Ishikawa (cell line): ENCODE measurements around the gene ASTN2.

Experiments
- CEBPB ChIP-seq: IDR thresholded peaks from 2 replicates; pipeline ENCODE4 v1.6.1; 2012
- CREB1 ChIP-seq: IDR thresholded peaks from 2 replicates; pipeline ENCODE4 v1.6.1; 2012; ENCODE audit warnings: low read depth
- EGR1 ChIP-seq: IDR thresholded peaks from 2 replicates; pipeline ENCODE4 v1.6.1; 2012
- EP300 ChIP-seq: IDR thresholded peaks from 2 replicates; pipeline ENCODE4 v1.6.1; 2012; ENCODE audit warnings: borderline replicate concordance
- FOXM1 ChIP-seq: IDR thresholded peaks from 2 replicates; pipeline ENCODE4 v1.6.1; 2012; ENCODE audit warnings: low read depth, borderline replicate concordance
- NFIC ChIP-seq: IDR thresholded peaks from 2 replicates; pipeline ENCODE4 v1.6.1; 2012
- RAD21 ChIP-seq: IDR thresholded peaks from 2 replicates; pipeline ENCODE4 v1.6.1; 2012; ENCODE audit warnings: low read depth
- REST ChIP-seq: IDR thresholded peaks from 2 replicates; pipeline ENCODE4 v1.6.1; 2012; ENCODE audit warnings: low read depth, mild to moderate bottlenecking
- TAF1 ChIP-seq: IDR thresholded peaks from 2 replicates; pipeline ENCODE4 v1.6.1; 2012; ENCODE audit warnings: low read depth, mild to moderate bottlenecking
- TCF12 ChIP-seq: IDR thresholded peaks from 2 replicates; pipeline ENCODE4 v1.6.1; 2012; ENCODE audit warnings: low read depth
- TEAD4 ChIP-seq: IDR thresholded peaks from 2 replicates; pipeline ENCODE4 v1.6.1; 2012
- YY1 ChIP-seq: IDR thresholded peaks from 2 replicates; pipeline ENCODE4 v1.6.1; 2012; ENCODE audit warnings: low read depth
- ZBTB7A ChIP-seq: IDR thresholded peaks from 2 replicates; pipeline ENCODE4 v1.6.1; 2012; ENCODE audit warnings: low read depth
- TF ChIP-seq, protein P1 (sequence below): IDR thresholded peaks from 2 replicates; pipeline ENCODE4 v1.6.1; 2012
- TF ChIP-seq, protein P2 (sequence below): IDR thresholded peaks from 2 replicates; pipeline ENCODE4 v1.6.1; 2012

Gene ASTN2

GRCh38 chr9:117084221-117084620 lies 330.6 kb downstream of the ASTN2 start:
- TF ChIP-seq TAF1: no peak
- no peak for TF ChIP-seq EGR1
- no peak for TF ChIP-seq YY1
- TF ChIP-seq CREB1: no peak
- TF ChIP-seq NFIC: no peak
- TF ChIP-seq, protein P1, sequence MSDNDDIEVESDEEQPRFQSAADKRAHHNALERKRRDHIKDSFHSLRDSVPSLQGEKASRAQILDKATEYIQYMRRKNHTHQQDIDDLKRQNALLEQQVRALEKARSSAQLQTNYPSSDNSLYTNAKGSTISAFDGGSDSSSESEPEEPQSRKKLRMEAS: no peak
- TF ChIP-seq EP300: no peak
- no peak for TF ChIP-seq TEAD4
- TF ChIP-seq FOXM1: no peak

GRCh38 chr9:117083559-117083958 lies 331.3 kb downstream of the ASTN2 start:
- TF ChIP-seq RAD21: no peak
- TF ChIP-seq TCF12: no peak
- no peak for TF ChIP-seq FOXM1
- no peak for TF ChIP-seq EGR1
- TF ChIP-seq CEBPB: no peak
- no peak for TF ChIP-seq ZBTB7A
- TF ChIP-seq TAF1: no peak
- no peak for TF ChIP-seq CREB1
- no peak for TF ChIP-seq REST
- TF ChIP-seq NFIC: no peak
- TF ChIP-seq, protein P2, sequence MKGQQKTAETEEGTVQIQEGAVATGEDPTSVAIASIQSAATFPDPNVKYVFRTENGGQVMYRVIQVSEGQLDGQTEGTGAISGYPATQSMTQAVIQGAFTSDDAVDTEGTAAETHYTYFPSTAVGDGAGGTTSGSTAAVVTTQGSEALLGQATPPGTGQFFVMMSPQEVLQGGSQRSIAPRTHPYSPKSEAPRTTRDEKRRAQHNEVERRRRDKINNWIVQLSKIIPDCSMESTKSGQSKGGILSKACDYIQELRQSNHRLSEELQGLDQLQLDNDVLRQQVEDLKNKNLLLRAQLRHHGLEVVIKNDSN: no peak
- no peak for TF ChIP-seq YY1
- TF ChIP-seq EP300: no peak
- TF ChIP-seq, protein P1: no peak
- no peak for TF ChIP-seq TEAD4

GRCh38 chr9:117081641-117082317 lies 333.1 kb downstream of the ASTN2 start:
- TF ChIP-seq FOXM1 (no peak), EGR1 (no peak), TEAD4 (no peak), CEBPB (no peak), TAF1 (no peak), REST (no peak), TCF12 (no peak)
- TF ChIP-seq, protein P1: no peak

DNA sequence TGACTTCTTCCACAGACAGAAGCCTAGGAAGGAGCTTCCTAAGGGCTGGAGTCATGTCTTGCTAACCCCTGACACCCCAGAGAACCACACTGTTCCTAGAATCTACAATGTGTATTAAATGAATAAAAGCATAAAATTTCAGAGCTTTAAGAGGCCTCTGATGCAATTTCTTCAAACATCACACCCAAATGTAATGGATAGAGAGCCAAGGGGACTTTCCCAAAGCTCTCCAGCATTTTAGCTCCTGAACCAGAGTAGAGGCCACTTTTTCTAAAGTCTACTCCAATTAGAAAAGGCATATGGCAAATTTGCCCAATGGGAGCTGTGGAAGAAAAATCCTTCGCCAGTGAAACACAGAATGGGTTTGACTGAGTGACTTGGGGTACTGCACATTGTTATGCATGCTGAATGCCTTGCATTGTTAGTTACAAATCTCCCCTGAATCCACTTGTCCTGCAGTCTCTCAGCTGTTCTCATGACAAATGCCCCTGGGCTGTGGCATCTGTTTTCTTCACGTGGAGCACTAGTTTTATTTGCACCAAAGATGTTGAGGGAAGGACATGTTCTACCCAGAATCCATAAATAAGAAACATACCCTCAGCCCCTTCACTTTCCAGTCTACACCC lies 334.0 kb downstream of the ASTN2 start:
- no peak for TF ChIP-seq EGR1
- TF ChIP-seq TCF12: no peak
- TF ChIP-seq, protein P2: no peak
- TF ChIP-seq RAD21: no peak
- TF ChIP-seq EP300: no peak
- TF ChIP-seq, protein P1: no peak
- TF ChIP-seq YY1: no peak
- no peak for TF ChIP-seq NFIC
- TF ChIP-seq TAF1: no peak
- TF ChIP-seq REST: no peak
- TF ChIP-seq FOXM1: no peak
- TF ChIP-seq CEBPB: no peak
- TF ChIP-seq CREB1: no peak
- no peak for TF ChIP-seq ZBTB7A
- no peak for TF ChIP-seq TEAD4
